NCI-H146 (cell line): ENCODE measurements around the gene CYTH3.
"Not testable (repeated sequence)": the region's sequence is repeated elsewhere in the genome, so short reads cannot be mapped to it uniquely, and the experiment has no call there.

Experiments
- DNase-seq: peaks from one replicate; lab custom pipeline; 2025; lab: John Stamatoyannopoulos, UW

CYTH3 gene

DNA sequence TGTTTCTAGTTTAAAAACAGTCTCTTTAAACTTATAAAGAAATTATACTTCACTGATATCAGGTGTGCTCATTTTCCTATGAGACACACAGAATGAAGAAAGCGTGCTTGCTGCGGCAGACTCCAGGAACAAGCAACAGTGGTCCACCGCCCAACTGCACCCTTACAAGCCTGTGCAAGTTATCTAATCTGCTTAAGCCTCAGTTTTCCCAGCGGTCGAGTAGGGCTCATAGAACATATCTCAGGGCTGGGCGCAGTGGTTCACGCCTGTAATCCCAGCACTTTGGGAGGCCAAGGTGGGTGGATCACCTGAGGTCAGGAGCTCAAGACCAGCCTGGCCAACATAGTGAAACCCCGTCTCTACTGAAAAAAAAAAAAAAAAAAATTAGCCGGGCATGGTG lies 43.1 kb downstream of the CYTH3 start:
- DNase-seq = not testable (repeated sequence)

GRCh38 chr7:6228361-6229229 lies 43.8 kb downstream of the CYTH3 start:
- DNase-seq = no peak

DNA sequence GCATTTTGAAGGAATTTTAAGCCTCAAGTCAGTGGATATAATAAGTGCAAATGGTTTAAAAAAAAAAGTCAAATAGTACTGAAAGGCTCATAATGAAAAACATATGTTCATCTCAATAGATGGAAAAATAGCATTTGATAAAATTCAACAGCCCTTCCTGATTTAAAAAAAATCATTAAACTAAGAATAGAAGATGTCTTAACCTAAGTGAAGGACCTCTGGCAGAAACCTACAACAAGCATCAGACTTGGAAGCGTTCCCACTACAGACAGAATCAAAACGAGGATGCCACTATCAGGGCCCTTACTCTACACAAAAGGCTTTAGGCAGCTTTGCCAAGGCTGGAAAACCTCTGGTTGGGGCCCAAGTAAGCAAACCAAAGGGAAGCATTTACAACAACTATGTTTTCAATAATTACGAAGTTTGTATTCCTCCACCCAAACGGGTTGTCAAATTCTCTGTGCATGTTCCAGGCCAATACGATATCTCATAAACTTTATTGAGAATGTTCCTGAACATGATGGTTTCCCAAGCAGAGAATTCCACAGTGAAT lies 45.1 kb downstream of the CYTH3 start:
- no peak for DNase-seq

DNA sequence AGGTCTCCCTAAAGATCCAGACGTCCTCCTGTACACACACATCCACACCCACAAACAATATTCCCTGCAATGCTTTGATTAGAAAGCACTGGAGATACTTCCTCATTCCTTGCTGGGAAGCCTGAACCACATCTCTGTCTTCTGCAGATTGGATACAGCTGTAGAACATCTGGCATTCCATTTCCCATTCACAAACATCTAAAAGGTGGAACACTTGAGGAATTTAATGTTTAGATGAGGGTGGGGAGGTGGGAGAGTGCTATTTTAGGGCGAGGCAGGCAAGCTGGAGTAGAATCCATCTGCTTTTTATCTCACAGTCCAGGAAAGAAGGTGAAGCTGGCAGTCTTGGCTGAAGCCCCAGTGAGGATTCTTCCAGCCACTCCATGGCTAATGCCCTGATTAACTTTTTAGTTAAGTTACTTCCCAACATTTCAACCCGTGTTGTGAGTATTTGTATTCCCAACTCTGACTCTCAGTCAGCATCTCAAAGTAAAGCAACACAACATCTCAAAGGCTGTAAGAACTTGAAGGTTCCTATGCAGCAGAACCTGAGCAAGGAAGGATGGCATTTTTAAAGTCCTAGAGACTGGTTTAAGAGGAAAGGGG lies 46.1 kb downstream of the CYTH3 start:
- DNase-seq = no peak

DNA sequence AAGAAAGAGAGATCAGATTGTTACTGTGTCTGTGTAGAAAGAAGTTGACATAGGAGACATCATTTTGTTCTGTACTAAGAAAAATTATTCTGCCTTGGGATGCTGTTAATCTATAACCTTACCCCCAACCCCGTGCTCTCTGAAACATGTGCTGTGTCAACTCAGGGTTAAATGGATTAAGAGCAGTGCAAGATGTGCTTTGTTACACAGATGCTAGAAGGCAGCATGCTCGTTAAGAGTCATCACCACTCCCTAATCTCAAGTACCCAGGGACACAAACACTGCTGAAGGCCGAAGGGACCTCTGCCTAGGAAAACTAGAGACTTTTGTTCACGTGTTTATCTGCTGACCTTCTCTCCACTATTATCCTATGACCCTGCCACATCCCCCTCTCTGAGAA lies 49.0 kb downstream of the CYTH3 start:
- not testable (repeated sequence) for DNase-seq

DNA sequence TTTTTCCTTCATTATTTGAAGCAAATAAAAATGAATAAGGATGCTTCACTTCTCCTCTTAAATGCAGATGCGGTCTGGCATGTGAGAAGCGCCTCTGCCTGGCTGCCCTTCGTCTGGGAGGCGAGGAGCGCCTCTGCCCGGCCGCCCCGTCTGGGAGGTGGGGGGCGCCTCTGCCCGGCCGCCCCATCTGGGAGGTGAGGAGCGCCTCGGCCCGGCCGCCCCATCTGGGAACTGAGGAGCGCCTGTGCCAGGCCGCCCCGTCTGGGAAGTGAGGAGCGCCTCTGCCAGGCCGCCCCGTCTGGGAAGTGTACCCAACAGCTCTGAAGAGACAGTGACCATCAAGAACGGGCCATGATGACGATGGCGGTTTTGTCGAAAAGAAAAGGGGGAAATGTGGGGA lies 49.4 kb downstream of the CYTH3 start:
- DNase-seq = not testable (repeated sequence)

- DNase-seq = no peak
Measured at GRCh38 chr7:6221340-6222319, 50.8 kb downstream of the CYTH3 start.

- no peak for DNase-seq
Measured at GRCh38 chr7:6218329-6218728, 54.1 kb downstream of the CYTH3 start.

- DNase-seq = no peak
Measured at GRCh38 chr7:6212008-6212407, 60.4 kb downstream of the CYTH3 start.

DNA sequence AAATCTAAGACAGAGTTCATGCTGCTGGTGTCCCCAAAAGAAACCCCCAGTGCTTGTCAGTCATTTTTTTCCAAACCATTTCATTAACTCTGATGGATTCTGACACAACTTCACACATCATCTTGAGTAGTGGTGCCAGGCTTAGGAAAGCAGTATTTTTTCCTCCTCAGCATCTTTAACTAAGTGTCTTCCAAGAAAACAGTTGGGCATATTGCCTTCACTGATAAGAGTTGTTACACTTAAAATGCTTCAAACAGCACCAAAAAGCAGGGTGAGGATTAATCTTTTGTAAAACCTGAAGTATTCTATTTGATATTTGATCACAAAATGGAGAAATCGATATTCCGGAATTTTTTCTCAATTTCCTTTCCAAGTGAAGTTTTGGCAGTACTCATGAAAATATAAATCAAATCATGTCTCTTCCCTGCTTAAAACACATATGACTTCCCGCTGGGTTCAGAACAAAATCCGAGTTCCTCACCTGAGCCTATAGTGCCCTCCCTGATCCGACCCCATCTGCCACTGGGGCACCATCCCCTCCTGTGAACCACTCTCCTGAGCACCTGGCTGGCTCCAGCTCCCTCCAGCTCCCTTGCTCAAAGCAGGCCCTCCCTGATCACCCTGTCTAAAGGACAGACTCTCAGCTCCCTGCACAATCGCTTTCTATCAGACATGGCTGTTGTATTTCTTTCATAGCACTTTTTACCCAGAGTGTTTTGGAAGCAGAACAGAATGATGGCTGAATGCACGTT lies 61.6 kb downstream of the CYTH3 start:
- DNase-seq = no peak

DNA sequence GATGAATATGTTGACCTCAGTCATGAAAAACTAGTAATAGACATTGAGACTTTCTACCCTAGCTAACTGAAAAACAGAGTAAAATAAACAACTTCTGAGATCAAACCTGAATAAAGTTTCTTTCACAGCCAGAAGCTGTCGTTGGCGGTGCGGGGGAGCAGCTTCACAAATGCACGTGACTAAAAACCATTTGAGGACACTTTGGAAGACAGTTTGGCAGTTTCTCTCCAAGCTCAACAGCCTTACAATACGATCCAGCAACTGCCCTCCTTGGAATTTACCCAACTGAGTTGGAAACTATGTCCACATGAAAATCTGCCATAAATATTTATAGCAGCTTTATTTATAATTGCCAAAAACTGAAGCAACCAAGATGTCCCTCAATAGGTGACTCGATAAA lies 63.1 kb downstream of the CYTH3 start:
- DNase-seq = no peak

GRCh38 chr7:6208573-6209328 lies 63.7 kb downstream of the CYTH3 start:
- DNase-seq = no peak

DNA sequence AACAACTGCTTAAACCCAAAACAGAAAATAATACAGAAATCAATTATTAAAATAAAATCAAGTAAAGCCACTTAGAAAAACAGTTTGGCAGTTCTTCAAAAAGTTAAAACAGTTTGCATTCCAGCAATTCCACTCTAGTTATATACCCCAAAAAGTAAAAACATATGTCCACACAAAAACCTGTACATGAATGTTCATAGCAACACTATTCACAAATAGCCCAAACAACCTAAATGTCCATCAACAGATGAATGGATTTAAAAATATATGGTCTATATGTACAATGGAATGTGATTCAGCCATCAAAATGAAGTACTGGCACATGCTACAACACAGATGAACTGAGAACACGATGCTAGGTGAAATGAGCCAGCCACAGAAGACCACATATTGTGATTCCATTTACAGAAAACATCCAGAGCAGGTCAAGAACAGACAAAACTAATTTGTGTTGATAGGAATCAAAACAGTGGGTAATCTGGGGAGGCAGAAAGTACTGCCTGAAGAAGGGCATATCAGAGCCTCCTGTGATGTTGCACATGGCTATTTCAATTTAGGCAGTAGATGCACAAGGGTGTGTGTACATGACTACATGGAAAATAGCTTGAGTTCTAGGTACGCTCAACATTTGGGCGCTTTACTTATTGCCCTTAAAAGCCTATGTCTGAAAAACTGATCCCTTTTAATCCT lies 66.3 kb downstream of the CYTH3 start:
- DNase-seq = no peak

GRCh38 chr7:6203381-6203780 lies 69.0 kb downstream of the CYTH3 start:
- DNase-seq = no peak

GRCh38 chr7:6202117-6202516 lies 70.3 kb downstream of the CYTH3 start:
- no peak for DNase-seq

- no peak for DNase-seq
Measured at GRCh38 chr7:6200971-6201370, 71.5 kb downstream of the CYTH3 start.

- DNase-seq = no peak
Measured at GRCh38 chr7:6198689-6199595, 73.5 kb downstream of the CYTH3 start.

GRCh38 chr7:6197801-6198551 lies 74.4 kb downstream of the CYTH3 start:
- DNase-seq = no peak
